IMR-90 (cell line): ENCODE data around the gene POLRMT. TPM values are rescaled to one million over a fixed set of nuclear protein-coding genes. Genes with fewer than 3 reads are reported as not detected.
A peak's percentile ranks its signal among the peaks of the same experiment; 100 is the strongest.

ENCODE experiments used
- ATAC-seq: fragments of 200-7000 bp; cut with Tn5 transposase; 2 replicates; pipeline ENCODE4 v1.9.1; 2020; ENCODE audit warnings: low read depth, mild to moderate bottlenecking, moderate library complexity
- BruUV-seq: library from RNA; stranded (reverse); fragments of 400-500 nt; replicated peaks from 2 replicates; lab custom pipeline; 2021; lab: Mats Ljungman, UMichigan
- CTCF ChIA-PET: fragments of 300-600 bp; formaldehyde crosslinking; extraction: SDS; loops from one replicate; lab custom pipeline; 2021; ENCODE audit warnings: antibody characterized with exemption; lab: Yijun Ruan, JAX
- POLR2A ChIA-PET: fragments of 300-600 bp; sonication (Branson Sonifier 250); formaldehyde crosslinking; loops from one replicate; lab custom pipeline; 2022; ENCODE audit warnings: antibody characterized with exemption; ENCODE audit not compliant: unreplicated experiment; lab: Charles Lee
- DNase-seq: peaks from one replicate; pipeline ENCODE4 v3.0.0; 2013
- H2AFZ ChIP-seq: replicated peaks from 2 replicates; pipeline ENCODE3; 2013; ENCODE audit warnings: low read length, mild to moderate bottlenecking; ENCODE audit not compliant: poor library complexity
- H2AK5ac ChIP-seq: 2 replicates; pipeline ENCODE4 v1.6.1; 2013; ENCODE audit warnings: low read depth, low read length, inconsistent platforms
- H2AK9ac ChIP-seq: replicated peaks from 2 replicates; pipeline ENCODE3; 2013; ENCODE audit warnings: mild to moderate bottlenecking, low read depth, low read length, moderate library complexity; ENCODE audit not compliant: poor library complexity
- H2BK120ac ChIP-seq: 2 replicates; pipeline ENCODE4 v1.6.1; 2013; ENCODE audit warnings: low read depth, low read length, inconsistent platforms
- H2BK15ac ChIP-seq: 3 replicates; pipeline ENCODE4 v1.6.1; 2013; ENCODE audit warnings: low read depth, low read length, inconsistent platforms
- H2BK20ac ChIP-seq: 2 replicates; pipeline ENCODE4 v1.6.1; 2013; ENCODE audit warnings: low read depth, mild to moderate bottlenecking, inconsistent platforms, low read length, moderate library complexity
- H2BK5ac ChIP-seq: 2 replicates; pipeline ENCODE4 v1.6.1; 2013; ENCODE audit warnings: mild to moderate bottlenecking, low read depth, low read length, inconsistent platforms; ENCODE audit not compliant: poor library complexity, severe bottlenecking
- H3K14ac ChIP-seq: replicated peaks from 2 replicates; pipeline ENCODE4 v1.6.1; 2013; ENCODE audit warnings: low read depth, low read length, inconsistent platforms
- H3K18ac ChIP-seq: 2 replicates; pipeline ENCODE4 v1.6.1; 2013; ENCODE audit warnings: low read depth, low read length, control low read depth
- H3K23ac ChIP-seq: 2 replicates; pipeline ENCODE4 v1.6.1; 2013; ENCODE audit warnings: low read depth, low read length, inconsistent platforms
- H3K27ac ChIP-seq: 2 replicates; pipeline ENCODE4 v1.5.1; 2013; ENCODE audit warnings: mild to moderate bottlenecking, control low read depth, low read length; ENCODE audit not compliant: insufficient read depth
- H3K27me3 ChIP-seq: 2 replicates; pipeline ENCODE4 v1.6.1; 2013; ENCODE audit warnings: low read length; ENCODE audit not compliant: control insufficient read depth, insufficient read depth
- H3K36me3 ChIP-seq: 2 replicates; pipeline ENCODE4 v1.6.1; 2013; ENCODE audit warnings: low read length, mixed read lengths; ENCODE audit not compliant: control insufficient read depth, insufficient read depth
- H3K4ac ChIP-seq: 2 replicates; pipeline ENCODE4 v1.6.1; 2013; ENCODE audit warnings: low read depth, low read length, inconsistent platforms
- H3K4me1 ChIP-seq: 2 replicates; pipeline ENCODE4 v1.6.1; 2013; ENCODE audit warnings: low read length, mixed read lengths; ENCODE audit not compliant: control insufficient read depth, insufficient read depth
- H3K4me2 ChIP-seq: 2 replicates; pipeline ENCODE4 v1.6.1; 2013; ENCODE audit warnings: low read depth, mild to moderate bottlenecking, control low read depth, low read length, moderate library complexity
- H3K4me3 ChIP-seq: 2 replicates; pipeline ENCODE4 v1.5.1; 2013; ENCODE audit warnings: low read depth, mild to moderate bottlenecking, control low read depth, low read length, moderate library complexity; ENCODE audit not compliant: insufficient read depth
- H3K56ac ChIP-seq: 2 replicates; pipeline ENCODE4 v1.6.1; 2013; ENCODE audit warnings: low read length, inconsistent platforms; ENCODE audit not compliant: insufficient read depth; ENCODE audit errors: extremely low read depth
- H3K79me1 ChIP-seq, 2 experiments: 2 replicates each; pipeline ENCODE4 v1.6.1; 2013; ENCODE audit warnings: low read length in 2 of 2, inconsistent platforms in 1 of 2, low read depth in 1 of 2
- H3K9ac ChIP-seq: 2 replicates; pipeline ENCODE4 v1.6.1; 2013; ENCODE audit warnings: low read depth, low read length, control low read depth
- H3K9me1 ChIP-seq: 2 replicates; pipeline ENCODE4 v1.6.1; 2013; ENCODE audit warnings: low read length, inconsistent platforms; ENCODE audit not compliant: insufficient read depth
- H3K9me3 ChIP-seq: 2 replicates; pipeline ENCODE4 v1.6.1; 2013; ENCODE audit warnings: low read length; ENCODE audit not compliant: control insufficient read depth, insufficient read depth
- H4K20me1 ChIP-seq: 2 replicates; pipeline ENCODE4 v1.6.1; 2013; ENCODE audit warnings: low read length, inconsistent platforms; ENCODE audit not compliant: insufficient read depth
- H4K5ac ChIP-seq: 2 replicates; pipeline ENCODE4 v1.6.1; 2013; ENCODE audit warnings: mild to moderate bottlenecking, low read depth, low read length, control low read depth
- H4K8ac ChIP-seq, 2 experiments: 2 replicates each; pipeline ENCODE4 v1.6.1; 2013; ENCODE audit warnings: low read depth in 2 of 2, low read length in 2 of 2, control low read depth in 1 of 2, inconsistent platforms in 1 of 2
- H4K91ac ChIP-seq: 2 replicates; pipeline ENCODE4 v1.6.1; 2013; ENCODE audit warnings: low read depth, low read length, inconsistent platforms; ENCODE audit not compliant: insufficient read depth
- BHLHE40 ChIP-seq: fragments of 150-350 bp; IDR thresholded peaks from 2 replicates; pipeline ENCODE4 v1.6.1; 2016; ENCODE audit warnings: mild to moderate bottlenecking, low read depth, low read length
- CEBPB ChIP-seq: IDR thresholded peaks from 2 replicates; pipeline ENCODE4 v1.6.1; 2012; ENCODE audit warnings: low read depth, low read length, improper control_type of control experiment
- CHD1 ChIP-seq: IDR thresholded peaks from 2 replicates; pipeline ENCODE4 v1.6.1; 2012; ENCODE audit warnings: low read depth, low read length, improper control_type of control experiment
- FOS ChIP-seq: fragments of 150-350 bp; IDR thresholded peaks from 2 replicates; pipeline ENCODE4 v1.6.1; 2016; ENCODE audit warnings: low read depth, low read length
- MAFK ChIP-seq: IDR thresholded peaks from 2 replicates; pipeline ENCODE4 v1.6.1; 2012; ENCODE audit warnings: low read depth, low read length, improper control_type of control experiment
- MAZ ChIP-seq: IDR thresholded peaks from 2 replicates; pipeline ENCODE4 v1.6.1; 2012; ENCODE audit warnings: low read depth, mild to moderate bottlenecking, low read length, improper control_type of control experiment, moderate library complexity, borderline replicate concordance
- MXI1 ChIP-seq: IDR thresholded peaks from 2 replicates; pipeline ENCODE4 v1.6.1; 2012; ENCODE audit warnings: low read depth, mild to moderate bottlenecking, low read length, moderate library complexity, borderline replicate concordance
- NFE2L2 ChIP-seq: fragments of 150-350 bp; IDR thresholded peaks from 2 replicates; pipeline ENCODE4 v1.6.1; 2016; ENCODE audit warnings: low read depth, mild to moderate bottlenecking, low read length
- RCOR1 ChIP-seq: IDR thresholded peaks from 2 replicates; pipeline ENCODE4 v1.6.1; 2012; ENCODE audit warnings: mild to moderate bottlenecking, low read length, improper control_type of control experiment; ENCODE audit not compliant: insufficient replicate concordance
- RFX5 ChIP-seq: IDR thresholded peaks from 2 replicates; pipeline ENCODE4 v1.8.0; 2012; ENCODE audit warnings: low read depth, mild to moderate bottlenecking, low read length, moderate library complexity
- SMC3 ChIP-seq: fragments of 150-350 bp; IDR thresholded peaks from 2 replicates; pipeline ENCODE4 v1.6.1; 2016; ENCODE audit warnings: low read depth, mild to moderate bottlenecking, antibody characterized with exemption, low read length, moderate library complexity
- WGBS, 2 experiments: methylation state at CpG; one replicate each; pipeline versions ENCODE4 v1.1.5 to v1.1.7; 2013; ENCODE audit warnings: missing lambda C conversion rate in 2 of 2; ENCODE audit not compliant: insufficient read length in 1 of 2; ENCODE audit errors: extremely low coverage in 2 of 2; 5-methylcytosine and 5-hydroxymethylcytosine counted together
- dilution Hi-C: fragments of 300-500 bp; cut with HindIII; formaldehyde crosslinking; loops from one replicate; pipeline ENCODE4 v1.14.3; 2018; ENCODE audit warnings: low sequenced_read_pairs; ENCODE audit not compliant: unreplicated experiment
- in situ Hi-C: fragments of 300-500 bp; cut with MboI; formaldehyde crosslinking; loops from 3 replicates; pipeline ENCODE4 v1.14.3; 2019; ENCODE audit warnings: low sequenced_read_pairs, inconsistent platforms, mixed read lengths
- intact Hi-C: fragments of 100-400 bp; cut with micrococcal nuclease; formaldehyde crosslinking; loops from 2 replicates; pipeline ENCODE4 v1.10.0; 2022
- polyA plus RNA-seq, 3 experiments: library from polyadenylated mRNA; depleted of rRNA; stranded (reverse); fragments of >200 nt; gene quantifications; 2 replicates each; pipeline ENCODE4 v1.2.3, GENCODE V29; 2012; ENCODE audit warnings: low replicate concordance in 1 of 3
- total RNA-seq: library from RNA; depleted of rRNA; stranded (reverse); fragments of >200 nt; gene quantifications from 2 replicates; pipeline ENCODE4 v1.2.3, GENCODE V29; 2012
- TF ChIP-seq, protein P1 (sequence below): fragments of 150-350 bp; IDR thresholded peaks from 2 replicates; pipeline ENCODE4 v1.6.1; 2017; ENCODE audit warnings: mild to moderate bottlenecking, antibody characterized with exemption, low read length, low read depth
- TF ChIP-seq, protein P2 (sequence below): conservative IDR thresholded peaks from 2 replicates; pipeline ENCODE4 v1.5.1; 2012; ENCODE audit warnings: mild to moderate bottlenecking, low read depth, low read length, improper control_type of control experiment
- TF ChIP-seq, protein P3 (sequence below): fragments of 150-350 bp; IDR thresholded peaks from 2 replicates; pipeline ENCODE4 v1.6.1; 2016; ENCODE audit warnings: low read depth, mild to moderate bottlenecking, low read length, moderate library complexity, borderline replicate concordance

Gene POLRMT
- total and polyA plus RNA-seq, 2 of the 4 experiments (the other 2 are of a cell fraction): 9.9 to 29.6 TPM

GRCh38 chr19:658916-659839, 25.8 kb upstream of the POLRMT start:
- Histone ChIP-seq H3K9me3 (no peaks in the 10 kb centered on the region), H3K18ac (no peak overlapping the region), H4K5ac (no peak overlapping the region), H3K4ac (no peak overlapping the region), H2BK15ac (no peak overlapping the region), H4K91ac (no peak overlapping the region), H3K27me3 (no peaks in the 10 kb centered on the region), H2AFZ (no peak overlapping the region), H3K23ac (no peak overlapping the region), H3K56ac (no peak overlapping the region), H3K36me3 (peaks cover 10% of the 10 kb centered on the region), H4K8ac (no peak overlapping the region), H4K20me1 (peaks cover 79% of the 10 kb centered on the region), H2BK20ac (no peak overlapping the region), H3K27ac (no peak overlapping the region), H3K4me1 (peaks cover 14% of the 10 kb centered on the region), H3K79me1 (peaks cover 0 to 57% of the 10 kb centered on the region in 2 experiments; a peak in 2 of 4 replicates), H3K4me3 (no peak overlapping the region), H2BK120ac (no peak overlapping the region), H3K4me2 (no peak overlapping the region), H2BK5ac (no peak overlapping the region), H2AK9ac (peak overlapping the region; percentile 50), H3K14ac (no peak overlapping the region), H3K9me1 (no peaks in the 10 kb centered on the region), H3K9ac (no peak overlapping the region), H2AK5ac (no peak overlapping the region)
- dilution Hi-C loops: no loop called here
- 87% methylated on average over 20 of the region's 50 CpGs; no CpG with 5 or more reads in 1 of the 2 experiments for WGBS, 2 experiments
- ChIA-PET CTCF (no interaction called here), POLR2A (no interaction called here)
- DNase-seq (no peak), ATAC-seq (no peak)
- in situ Hi-C loops: no loop called here
- no TSS peak for BruUV-seq
- intact Hi-C loops: no loop called here
- TF ChIP-seq BHLHE40: no peak
- TF ChIP-seq FOS: no peak
- no peak for TF ChIP-seq RCOR1
- no peak for TF ChIP-seq MAZ
- TF ChIP-seq, protein P1, sequence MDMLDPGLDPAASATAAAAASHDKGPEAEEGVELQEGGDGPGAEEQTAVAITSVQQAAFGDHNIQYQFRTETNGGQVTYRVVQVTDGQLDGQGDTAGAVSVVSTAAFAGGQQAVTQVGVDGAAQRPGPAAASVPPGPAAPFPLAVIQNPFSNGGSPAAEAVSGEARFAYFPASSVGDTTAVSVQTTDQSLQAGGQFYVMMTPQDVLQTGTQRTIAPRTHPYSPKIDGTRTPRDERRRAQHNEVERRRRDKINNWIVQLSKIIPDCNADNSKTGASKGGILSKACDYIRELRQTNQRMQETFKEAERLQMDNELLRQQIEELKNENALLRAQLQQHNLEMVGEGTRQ: no peak
- TF ChIP-seq MXI1: no peak
- no peak for TF ChIP-seq MAFK
- no peak for TF ChIP-seq CEBPB
- TF ChIP-seq, protein P2, sequence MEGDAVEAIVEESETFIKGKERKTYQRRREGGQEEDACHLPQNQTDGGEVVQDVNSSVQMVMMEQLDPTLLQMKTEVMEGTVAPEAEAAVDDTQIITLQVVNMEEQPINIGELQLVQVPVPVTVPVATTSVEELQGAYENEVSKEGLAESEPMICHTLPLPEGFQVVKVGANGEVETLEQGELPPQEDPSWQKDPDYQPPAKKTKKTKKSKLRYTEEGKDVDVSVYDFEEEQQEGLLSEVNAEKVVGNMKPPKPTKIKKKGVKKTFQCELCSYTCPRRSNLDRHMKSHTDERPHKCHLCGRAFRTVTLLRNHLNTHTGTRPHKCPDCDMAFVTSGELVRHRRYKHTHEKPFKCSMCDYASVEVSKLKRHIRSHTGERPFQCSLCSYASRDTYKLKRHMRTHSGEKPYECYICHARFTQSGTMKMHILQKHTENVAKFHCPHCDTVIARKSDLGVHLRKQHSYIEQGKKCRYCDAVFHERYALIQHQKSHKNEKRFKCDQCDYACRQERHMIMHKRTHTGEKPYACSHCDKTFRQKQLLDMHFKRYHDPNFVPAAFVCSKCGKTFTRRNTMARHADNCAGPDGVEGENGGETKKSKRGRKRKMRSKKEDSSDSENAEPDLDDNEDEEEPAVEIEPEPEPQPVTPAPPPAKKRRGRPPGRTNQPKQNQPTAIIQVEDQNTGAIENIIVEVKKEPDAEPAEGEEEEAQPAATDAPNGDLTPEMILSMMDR: no peak
- TF ChIP-seq NFE2L2: no peak
- no peak for TF ChIP-seq CHD1
- no peak for TF ChIP-seq RFX5
- TF ChIP-seq SMC3: no peak
- TF ChIP-seq, protein P3, sequence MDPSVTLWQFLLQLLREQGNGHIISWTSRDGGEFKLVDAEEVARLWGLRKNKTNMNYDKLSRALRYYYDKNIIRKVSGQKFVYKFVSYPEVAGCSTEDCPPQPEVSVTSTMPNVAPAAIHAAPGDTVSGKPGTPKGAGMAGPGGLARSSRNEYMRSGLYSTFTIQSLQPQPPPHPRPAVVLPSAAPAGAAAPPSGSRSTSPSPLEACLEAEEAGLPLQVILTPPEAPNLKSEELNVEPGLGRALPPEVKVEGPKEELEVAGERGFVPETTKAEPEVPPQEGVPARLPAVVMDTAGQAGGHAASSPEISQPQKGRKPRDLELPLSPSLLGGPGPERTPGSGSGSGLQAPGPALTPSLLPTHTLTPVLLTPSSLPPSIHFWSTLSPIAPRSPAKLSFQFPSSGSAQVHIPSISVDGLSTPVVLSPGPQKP: no peak
